GM18508 (cell line): Measurements from ENCODE around the gene PPP1R8.

ENCODE experiments used
- ATAC-seq: cut with Tn5 transposase; IDR thresholded peaks from one replicate; pipeline ENCODE4 v1.9.1; 2021; ENCODE audit warnings: moderate number of reproducible peaks; ENCODE audit not compliant: insufficient read depth, unreplicated experiment

The PPP1R8 gene

DNA sequence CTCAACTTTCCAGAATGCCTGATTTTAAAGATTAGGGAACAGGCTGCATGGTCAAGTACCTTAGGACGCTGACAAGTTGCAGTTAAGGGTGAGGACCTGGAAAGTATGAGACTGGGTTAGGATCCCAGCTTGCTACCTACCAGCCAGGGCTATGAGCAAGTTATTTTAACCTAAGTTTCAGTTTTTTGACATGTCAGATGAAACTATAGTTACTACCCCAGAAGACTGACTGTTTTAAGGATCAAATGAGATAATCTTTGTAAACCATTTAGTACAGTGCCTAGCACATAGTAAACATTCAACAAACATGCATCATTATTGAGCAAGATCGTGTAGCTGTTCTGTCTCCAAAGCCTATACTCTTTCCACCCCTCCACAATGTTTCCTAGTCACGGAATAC is 56.2 kb downstream of the PPP1R8 start:
- ATAC-seq: no peak

DNA sequence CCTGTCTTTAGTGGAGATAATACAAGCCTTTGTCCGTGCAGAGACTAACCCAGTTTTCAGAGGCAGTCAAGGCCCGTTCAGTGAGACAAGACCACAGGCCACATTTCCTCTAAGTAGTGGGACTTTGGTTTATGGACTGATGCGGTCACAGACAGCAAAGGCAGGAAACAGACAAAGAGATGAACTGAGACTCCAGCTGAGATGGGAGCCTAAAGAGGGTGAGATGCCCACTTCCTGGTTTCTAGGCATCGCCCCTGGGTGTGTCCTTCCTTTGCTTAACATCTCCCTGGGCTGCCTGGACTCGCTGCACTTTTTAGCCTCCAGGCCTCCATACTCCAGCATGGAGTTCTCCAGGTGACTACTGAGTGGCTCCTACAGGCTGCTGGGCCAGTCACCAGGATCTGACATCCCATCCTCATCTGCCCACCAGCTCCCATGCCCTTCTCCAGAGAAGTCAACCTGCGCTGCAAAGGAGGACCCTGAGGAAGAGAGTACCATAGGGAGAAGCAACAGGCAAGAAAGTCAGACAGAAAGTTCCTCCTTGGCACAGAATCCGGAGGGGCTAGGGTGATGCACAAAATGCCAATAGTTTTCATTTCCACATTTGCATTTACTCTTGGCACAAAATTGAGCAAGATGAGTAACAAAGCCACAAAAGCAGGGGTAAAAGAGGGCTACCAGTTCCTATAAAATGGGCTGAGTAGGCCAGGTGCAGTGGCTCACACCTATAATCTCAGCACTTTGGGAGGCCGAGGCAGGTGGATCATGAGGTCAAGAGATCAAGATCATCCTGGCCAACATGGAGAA is 56.8 kb downstream of the PPP1R8 start:
- no peak for ATAC-seq

DNA sequence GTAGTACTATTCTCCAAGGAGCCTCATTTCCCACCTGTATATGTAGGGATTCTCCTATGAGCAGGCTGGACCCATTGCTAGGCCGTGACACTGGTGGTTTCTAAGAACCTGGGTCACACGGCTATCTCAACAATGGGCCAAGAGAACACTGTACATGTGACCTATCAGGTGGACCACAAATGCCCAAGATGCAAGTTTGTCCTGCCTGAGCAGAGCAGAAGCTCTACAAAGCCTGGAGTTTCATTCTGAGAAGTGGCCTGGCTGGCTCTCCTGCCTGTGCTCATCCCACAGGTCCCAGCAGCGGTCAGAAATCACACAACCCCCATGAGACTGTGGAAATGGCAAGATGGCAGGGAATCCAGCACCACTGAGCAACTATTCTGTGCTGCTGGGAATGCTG is 58.9 kb downstream of the PPP1R8 start:
- ATAC-seq: no peak

DNA sequence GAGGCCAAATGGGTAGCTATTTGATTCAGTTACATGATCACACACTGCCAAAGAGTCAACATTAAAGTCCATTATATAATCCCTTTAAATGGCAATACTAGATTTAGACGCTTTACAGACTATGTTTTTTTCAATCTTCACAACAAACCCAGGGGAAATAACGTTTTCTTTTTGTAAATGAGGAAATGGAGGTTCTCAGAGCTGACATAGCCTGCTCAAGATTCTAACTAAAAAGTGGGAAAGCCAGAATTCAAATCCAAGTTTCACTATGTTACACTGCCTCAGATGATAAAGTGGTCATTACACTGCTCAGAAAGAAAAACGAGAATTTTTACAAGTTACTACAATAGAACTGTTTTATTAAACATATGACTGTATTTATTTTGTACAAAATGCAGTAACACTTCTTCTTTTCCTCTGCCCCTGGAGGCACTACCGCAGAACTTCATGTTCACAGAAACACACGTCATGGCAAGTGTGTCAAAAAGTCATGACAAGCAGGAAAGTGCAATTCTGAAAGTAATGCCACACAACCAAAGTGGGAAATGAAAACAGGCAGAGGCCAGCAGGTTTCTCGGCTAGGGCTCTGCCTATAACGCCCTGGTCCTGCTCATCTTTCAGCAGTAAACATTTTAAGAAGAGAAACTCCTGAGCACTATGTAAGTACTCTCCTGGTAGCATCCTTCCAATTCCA is 60.8 kb downstream of the PPP1R8 start:
- no peak for ATAC-seq

DNA sequence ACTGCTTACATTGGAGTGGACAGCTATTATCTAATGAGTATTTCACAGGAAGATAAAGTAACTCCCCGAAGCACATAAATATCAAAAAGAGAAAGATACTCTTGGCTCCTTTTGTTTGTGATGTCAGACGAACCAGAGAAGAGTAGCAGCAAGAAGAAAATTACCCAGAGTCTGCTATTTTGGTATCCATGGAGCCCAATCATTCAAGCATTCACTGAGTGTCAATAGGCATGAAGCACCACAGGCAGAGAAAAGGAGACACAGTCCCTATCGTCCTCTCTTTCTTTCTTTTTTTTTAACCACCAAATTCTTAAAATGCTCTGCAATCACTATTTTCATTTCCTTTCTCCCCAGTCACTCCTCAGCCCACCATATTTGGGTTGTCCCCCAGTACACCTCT is 63.9 kb downstream of the PPP1R8 start:
- ATAC-seq: no peak
